NCI-H526 (cell line): ENCODE data around the gene STRADB.
"Not testable (repeated sequence)": the region's sequence is repeated elsewhere in the genome, so short reads cannot be mapped to it uniquely, and the experiment has no call there.

Experiments used
- DNase-seq, 2 experiments: peaks; one replicate each; lab custom pipeline; 2025; lab: John Stamatoyannopoulos, UW

STRADB gene

DNA sequence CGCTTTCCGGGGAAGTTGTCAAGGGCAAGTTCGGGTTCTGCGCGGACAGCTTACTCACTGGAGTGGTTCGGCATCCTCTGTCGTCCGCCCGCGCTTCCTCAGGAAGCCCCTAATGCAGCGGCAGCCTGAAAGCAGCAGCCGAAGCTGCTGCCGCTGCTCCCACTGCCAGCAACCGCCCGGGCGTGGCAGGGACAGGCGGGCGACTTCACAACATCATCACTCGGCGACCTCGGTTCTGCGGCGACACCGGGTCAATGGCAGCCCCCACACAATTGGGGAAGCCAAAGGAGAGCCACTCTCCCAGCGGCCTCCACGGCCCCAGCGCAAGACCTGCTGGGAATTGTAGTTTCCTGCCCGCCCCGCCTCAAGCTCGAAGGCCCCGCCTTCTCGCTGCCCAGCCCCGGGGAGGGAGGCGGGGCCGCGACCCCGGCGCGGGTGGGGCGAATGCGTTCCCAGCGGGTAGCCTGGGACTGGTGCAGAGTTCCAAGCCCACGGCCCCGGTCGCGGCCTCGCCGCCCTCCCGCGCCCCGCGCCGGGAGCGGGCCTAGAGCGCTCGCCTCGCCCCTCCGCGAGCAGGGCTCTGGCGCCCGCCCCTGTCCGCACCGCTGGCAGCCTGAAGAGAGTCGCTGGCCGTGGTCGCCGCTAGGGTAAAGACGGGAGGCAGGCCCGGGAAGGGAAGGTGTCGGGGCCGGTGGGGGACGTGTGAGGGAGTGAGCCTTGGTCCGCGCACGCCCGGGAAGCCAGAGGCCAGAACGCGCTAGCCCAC lies at the start of gene STRADB, which contains the start of gene TRAK2:
Gene STRADB, plus strand, starts transcription at position 449 of the 766 bp plus-strand sequence. CDS start 3,101 bp downstream, outside the sequence.
Gene TRAK2, minus strand, starts transcription at position 167 of the 766 bp plus-strand sequence. CDS start 30,951 bp downstream, outside the sequence.
- DNase-seq: peak; percentile 83 to 97

DNA sequence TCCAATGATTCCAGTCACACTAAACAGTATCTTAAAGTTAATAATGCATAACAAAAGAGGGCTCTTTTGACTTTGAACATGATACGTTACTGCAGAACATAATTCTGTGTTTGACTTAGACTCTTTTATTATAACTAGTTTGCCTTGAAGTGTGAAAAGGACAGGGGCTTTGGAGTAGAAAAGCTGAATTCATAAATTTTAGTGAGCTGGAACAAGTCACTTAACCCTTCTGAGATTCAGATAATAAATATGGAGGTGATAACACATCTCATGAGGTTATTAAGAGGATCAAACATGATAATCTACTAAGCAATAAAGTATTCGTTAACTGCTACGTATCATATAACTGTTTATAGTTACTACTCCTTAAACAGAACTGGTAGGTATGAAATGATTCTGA lies 49.7 kb upstream of the STRADB start:
- DNase-seq: peak; percentile 15 to 26

GRCh38 chr2:201402651-201403562 lies 48.6 kb upstream of the STRADB start:
- no peak for DNase-seq

DNA sequence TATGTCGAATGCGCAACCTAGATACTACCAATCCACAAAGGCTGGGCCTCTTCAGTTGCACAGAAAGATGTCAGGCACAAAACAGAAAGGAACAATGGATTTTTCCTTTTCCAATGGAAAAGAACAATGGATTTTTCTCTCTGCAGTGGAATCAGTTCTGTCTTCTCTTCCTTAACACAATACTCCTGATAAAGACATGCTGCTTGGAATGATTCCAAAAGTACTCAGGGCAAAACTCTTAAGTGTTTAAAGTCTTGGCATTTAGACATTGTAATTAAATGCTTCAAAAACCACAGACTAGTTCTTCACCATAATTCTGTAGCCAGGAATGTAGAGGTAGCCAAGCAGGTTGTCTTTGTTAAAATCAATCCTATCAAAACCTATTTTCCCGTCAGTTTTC lies 47.7 kb upstream of the STRADB start:
- no peak for DNase-seq

- DNase-seq: no peak
These were observed 46.8 kb upstream of the STRADB start for GRCh38 chr2:201404699-201405280.

DNA sequence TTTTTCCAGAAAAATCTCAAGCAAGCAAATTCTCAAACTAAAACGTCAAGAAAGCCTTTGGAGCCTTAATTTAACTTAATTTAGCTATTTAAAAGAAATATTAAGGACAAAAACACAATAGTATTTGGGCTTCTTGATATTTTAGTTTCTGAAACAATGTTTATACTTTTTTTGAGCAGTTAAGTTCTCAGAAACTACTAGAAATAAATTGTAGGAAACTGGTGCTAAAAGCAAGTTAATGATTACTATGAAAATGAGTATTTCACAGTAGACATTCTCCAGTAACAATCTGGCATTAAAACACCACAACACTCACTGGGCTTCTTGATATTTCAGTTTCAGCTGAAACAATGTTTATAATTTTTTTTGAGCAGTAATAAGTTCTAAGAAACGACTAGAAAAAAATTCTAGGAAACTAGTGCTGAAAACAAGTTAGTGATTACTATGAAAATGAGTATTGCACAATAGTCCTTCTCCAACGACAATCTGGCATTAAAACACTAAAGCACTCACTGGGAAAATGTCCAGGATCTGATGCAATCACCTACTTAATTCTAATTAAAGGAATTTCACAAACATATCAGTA lies 45.4 kb upstream of the STRADB start:
- no peak for DNase-seq

- no peak for DNase-seq
These were observed 44.3 kb upstream of the STRADB start for GRCh38 chr2:201407265-201407664.

GRCh38 chr2:201408931-201409330 lies 42.6 kb upstream of the STRADB start:
- no peak for DNase-seq

GRCh38 chr2:201411421-201411820 lies 40.1 kb upstream of the STRADB start:
- no peak for DNase-seq

DNA sequence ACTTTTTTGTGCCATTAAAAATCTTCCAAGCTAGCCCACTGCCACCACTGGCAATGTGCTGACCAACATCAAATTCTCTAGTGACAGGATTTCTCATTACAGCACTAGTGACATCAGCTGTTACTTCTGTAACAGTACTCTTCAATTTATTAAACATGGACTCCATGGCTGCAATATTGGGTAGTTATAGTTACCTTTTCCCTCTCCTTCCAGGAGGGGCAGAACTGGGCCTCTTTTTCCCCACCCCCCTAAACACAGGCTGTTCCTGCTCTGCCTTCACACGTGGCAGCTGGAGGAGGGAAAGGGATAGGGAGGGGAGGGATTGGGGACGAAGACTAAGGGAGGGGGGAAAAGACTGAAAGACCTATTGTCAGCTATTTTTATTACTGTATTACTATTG lies 38.4 kb upstream of the STRADB start:
- DNase-seq: no peak

- no peak for DNase-seq
These were observed 38.0 kb upstream of the STRADB start for GRCh38 chr2:201413552-201413951.

DNA sequence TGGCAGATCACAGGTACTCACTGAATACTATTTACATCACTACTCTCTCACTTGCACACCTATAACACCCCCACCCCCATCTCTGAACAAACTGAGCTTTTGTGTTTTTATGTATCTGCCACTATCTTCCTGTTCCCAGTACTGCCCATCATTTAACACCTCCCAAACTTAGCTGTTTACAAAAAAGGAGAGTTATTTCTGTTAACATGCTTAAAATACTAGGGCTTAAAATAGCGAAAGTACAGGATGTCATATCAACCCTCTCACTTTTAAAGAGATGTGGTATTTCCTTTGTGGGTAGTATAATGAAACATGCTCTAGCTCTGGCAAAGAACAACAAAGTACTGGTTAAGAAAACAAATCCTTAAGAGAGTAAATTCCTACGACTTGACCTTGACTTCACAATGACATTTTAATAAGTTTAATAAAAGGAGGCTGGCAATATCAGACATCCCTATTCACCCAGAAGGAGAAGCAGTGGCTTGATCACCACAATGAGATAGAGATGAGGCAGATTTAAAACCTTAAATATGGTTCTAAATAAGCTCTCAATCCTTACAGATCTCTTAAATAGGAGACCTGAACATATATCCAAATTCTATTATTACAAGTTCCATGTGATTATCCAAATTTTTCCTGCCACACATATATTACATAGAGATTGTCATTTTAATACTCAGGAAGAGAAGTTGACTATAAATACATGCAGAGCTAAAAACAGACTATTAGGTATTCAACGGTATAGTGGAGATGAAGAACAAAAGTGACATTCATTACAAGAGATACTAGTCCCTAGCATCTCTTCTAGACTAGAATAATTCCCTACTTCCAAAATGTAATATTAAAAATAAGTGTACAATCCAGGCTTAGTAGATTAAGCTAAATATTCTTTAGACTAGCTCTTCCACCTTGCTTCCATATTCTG lies 37.2 kb upstream of the STRADB start:
- no peak for DNase-seq

DNA sequence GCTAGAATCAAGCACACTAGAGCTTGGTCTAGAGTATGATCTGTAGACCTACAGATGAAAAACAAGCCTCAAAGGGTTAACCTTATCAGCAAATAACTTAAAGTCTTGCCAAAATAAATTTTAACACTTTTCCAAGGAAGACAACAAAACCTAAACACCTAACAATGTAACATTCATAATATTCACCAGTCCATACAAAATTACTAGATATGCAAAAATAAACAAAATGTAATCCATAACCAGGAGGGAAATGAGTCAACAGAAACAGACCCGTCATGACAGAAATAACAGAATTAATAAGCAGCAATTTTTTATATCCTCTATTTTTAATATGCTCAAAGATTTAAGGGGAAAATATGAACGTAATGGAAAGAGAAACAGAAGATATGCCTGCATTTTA lies 36.4 kb upstream of the STRADB start:
- no peak for DNase-seq

DNA sequence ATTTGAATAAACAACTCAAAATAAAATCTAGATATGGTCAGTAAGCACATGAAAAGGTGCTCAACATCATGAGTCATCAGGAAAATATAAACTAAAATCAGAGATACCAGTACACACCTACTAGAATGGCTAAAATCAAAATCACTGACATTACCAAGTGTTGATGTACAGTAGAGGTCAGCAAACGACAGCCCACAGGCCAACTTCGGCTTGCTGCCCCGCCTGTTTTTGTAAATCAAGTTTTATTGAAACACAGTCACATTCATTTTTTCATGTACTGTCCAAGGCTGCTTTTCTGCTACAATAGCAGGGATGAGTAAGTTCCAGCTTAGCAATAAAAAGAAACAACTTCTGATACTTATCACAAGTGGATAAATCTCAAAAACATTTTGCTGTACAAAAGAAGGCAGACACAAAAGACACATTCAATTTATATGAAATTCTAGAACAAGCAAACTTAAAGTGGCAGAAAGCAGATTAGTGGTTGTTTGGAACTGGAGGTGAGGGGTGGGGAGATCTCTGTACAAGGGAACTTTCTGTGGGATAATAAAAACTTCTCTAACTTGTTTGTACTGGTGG lies 32.4 kb upstream of the STRADB start:
- no peak for DNase-seq

DNA sequence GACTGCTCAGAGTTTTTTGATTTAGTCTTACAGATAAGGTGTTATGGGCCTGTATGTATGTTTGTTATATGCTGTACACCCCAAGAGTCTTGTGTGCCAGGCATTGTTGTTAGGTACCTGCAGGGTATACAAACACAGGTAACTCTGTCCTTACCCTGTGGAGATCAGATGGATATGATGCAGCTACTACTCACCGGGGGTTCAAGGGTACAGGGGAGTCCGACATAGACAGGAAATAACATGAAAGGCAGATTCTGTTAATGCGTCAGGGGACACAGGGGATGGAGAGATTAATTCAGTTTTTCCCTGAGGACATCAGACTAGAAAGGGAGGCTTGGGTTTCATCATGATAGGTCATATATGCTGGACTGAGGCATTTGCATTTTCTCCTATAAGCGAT lies 31.6 kb upstream of the STRADB start:
- DNase-seq: no peak

DNA sequence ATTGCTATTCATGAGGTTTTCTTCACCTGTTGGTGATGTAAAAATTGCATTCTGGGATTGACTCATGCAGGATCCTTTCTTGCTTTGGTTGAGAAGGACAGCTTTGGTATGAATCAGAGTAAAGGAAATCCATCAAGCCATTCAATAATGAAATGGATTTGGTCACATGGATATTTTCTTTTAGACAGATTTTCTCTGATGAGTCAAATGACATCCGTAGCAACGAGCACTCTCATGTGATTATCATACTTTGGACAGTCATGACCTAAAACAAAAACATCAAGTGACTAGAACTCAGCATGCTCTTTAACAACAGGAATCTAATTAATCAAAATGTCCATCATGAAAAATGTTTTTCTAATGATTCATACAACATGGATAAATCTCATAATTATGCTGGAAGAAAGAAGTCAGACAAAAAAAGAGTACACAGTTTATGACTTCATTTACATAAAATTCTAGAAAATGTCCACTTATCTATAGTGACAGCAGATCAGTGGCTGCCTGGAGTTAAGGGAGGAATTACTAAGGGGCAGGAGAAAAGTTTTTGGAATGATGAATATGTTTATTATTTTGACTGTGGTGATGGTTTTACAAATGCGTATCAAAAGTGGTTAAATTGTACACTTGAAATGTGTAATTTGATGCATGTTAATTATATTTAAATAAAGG lies 31.0 kb upstream of the STRADB start:
- no peak for DNase-seq

- no peak for DNase-seq
These were observed 25.6 kb upstream of the STRADB start for GRCh38 chr2:201425952-201426351.

DNA sequence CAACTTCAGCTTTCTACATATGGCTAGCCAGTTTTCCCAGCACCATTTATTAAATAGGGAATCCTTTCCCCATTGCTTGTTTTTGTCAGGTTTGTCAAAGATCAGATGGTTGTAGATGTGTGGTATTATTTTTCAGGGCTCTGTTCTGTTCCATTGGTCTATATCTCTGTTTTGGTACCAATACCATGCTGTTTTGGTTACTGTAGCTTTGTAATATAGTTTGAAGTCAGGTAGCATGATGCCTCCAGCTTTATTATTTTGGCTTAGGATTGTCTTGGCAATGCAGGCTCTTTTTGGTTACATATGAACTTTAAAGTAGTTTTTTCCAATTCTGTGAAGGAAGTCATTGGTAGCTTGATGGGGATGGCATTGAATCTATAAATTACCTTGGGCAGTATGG lies 23.2 kb upstream of the STRADB start:
- DNase-seq: not testable (repeated sequence)

DNA sequence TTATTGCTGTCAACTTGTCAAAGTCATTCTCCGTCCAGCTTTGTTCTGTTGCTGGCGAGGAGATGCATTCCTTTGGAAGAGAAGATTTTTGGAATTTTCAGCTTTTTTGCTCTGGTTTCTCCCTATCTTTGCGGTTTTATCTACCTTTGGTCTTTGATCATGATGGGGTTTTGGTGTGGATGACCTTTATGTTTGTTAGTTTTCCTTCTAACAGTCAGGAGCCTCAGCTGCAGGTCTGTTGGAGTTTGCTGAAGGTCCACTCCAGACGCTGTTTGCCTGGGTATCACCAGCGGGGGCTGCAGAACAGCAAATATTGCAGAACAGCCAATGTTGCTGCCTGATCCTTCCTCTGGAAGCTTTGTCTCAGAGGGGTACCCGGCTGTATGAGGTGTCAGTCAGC lies 21.7 kb upstream of the STRADB start:
- DNase-seq: not testable (repeated sequence)

DNA sequence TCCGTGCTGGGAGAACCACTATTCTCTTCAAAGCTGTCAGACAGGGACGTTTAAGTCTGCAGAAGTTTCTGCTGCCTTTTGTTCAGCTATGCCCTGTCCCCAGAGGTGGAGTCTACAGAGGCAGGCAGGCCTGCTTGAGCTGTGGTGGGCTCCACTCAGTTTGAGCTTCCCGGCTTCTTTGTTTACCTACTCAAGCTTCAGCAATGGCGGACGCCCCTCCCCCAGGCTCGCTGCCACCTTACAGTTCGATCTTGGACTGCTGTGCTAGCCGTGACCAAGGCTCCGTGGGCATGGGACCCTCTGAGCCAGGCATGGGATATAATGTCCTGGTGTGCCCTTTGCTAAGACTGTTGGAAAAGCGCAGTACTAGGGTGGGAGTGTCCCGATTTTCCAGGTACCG lies 21.2 kb upstream of the STRADB start:
- DNase-seq: not testable (repeated sequence)
